Type B pancreatic cell (in vitro differentiated cells): Measurements from ENCODE around the gene LHFPL3. TPM values are rescaled to one million over a fixed set of nuclear protein-coding genes. Genes with fewer than 3 reads are reported as not detected.

Experiments used
- DNase-seq: peaks from one replicate; pipeline ENCODE4 v3.0.0; 2021; ENCODE audit warnings: mixed read lengths; ENCODE audit not compliant: unreplicated experiment; ENCODE audit errors: extremely low spot score
- H3K27ac Mint-ChIP-seq: 2 replicates; pipeline ENCODE4 v1.8.0; 2021; ENCODE audit warnings: mild to moderate bottlenecking, mixed read lengths
- H3K27me3 Mint-ChIP-seq: 2 replicates; pipeline ENCODE4 v1.8.0; 2021; ENCODE audit warnings: mixed read lengths
- H3K36me3 Mint-ChIP-seq: 2 replicates; pipeline ENCODE4 v1.8.0; 2021; ENCODE audit warnings: mixed read lengths
- H3K4me1 Mint-ChIP-seq: one replicate; pipeline ENCODE4 v1.8.0; 2021; ENCODE audit warnings: mixed read lengths; ENCODE audit not compliant: unreplicated experiment
- H3K4me3 Mint-ChIP-seq: 2 replicates; pipeline ENCODE4 v1.8.0; 2021; ENCODE audit warnings: mild to moderate bottlenecking, mixed read lengths
- H3K9me3 Mint-ChIP-seq: 2 replicates; pipeline ENCODE4 v1.8.0; 2021; ENCODE audit warnings: mixed read lengths
- CTCF ChIP-seq: fragments of 200-600 bp; sonication (generic); conservative IDR thresholded peaks from 2 replicates; pipeline ENCODE4 v1.5.0; 2021; ENCODE audit warnings: antibody characterized with exemption, mild to moderate bottlenecking
- total RNA-seq: library from RNA; stranded (reverse); gene quantifications from 2 replicates; pipeline ENCODE4 v1.2.1, GENCODE V29; 2021; ENCODE audit warnings: low replicate concordance

The LHFPL3 gene
- total RNA-seq, 1 donor from 2014 or later, result 0.31 TPM

GRCh38 chr7:104891949-104892348 lies 563.5 kb downstream of the LHFPL3 start:
- H3K27me3 Mint-ChIP-seq, result peaks cover 13% of the 10 kb centered on the region
- TF ChIP-seq CTCF, result no peak
- H3K36me3 Mint-ChIP-seq, result no peaks in the 10 kb centered on the region
- H3K27ac Mint-ChIP-seq, result no peak overlapping the region
- H3K9me3 Mint-ChIP-seq, result no peaks in the 10 kb centered on the region
- no peak overlapping the region for H3K4me3 Mint-ChIP-seq
- DNase-seq, result no peak
- peaks cover 5% of the 10 kb centered on the region for H3K4me1 Mint-ChIP-seq

- no peak for TF ChIP-seq CTCF
- no peaks in the 10 kb centered on the region for H3K9me3 Mint-ChIP-seq
These were observed 565.9 kb downstream of the LHFPL3 start for GRCh38 chr7:104894314-104894713.

GRCh38 chr7:104894726-104895521 lies 566.5 kb downstream of the LHFPL3 start:
- Mint-ChIP-seq H3K9me3 (no peaks in the 10 kb centered on the region), H3K4me3 (no peak overlapping the region), H3K36me3 (no peaks in the 10 kb centered on the region), H3K4me1 (peaks cover 12% of the 10 kb centered on the region), H3K27me3 (no peaks in the 10 kb centered on the region), H3K27ac (no peak overlapping the region)
- TF ChIP-seq CTCF, result no peak
- DNase-seq, result no peak

More at GRCh38 chr7:104894314-104894713, 565.9 kb downstream of the LHFPL3 start:
- Mint-ChIP-seq H3K36me3 (no peaks in the 10 kb centered on the region), H3K4me3 (no peak overlapping the region), H3K4me1 (peaks cover 12% of the 10 kb centered on the region), H3K27ac (no peak overlapping the region), H3K27me3 (no peaks in the 10 kb centered on the region)
- DNase-seq, result no peak

GRCh38 chr7:104895522-104896236 lies 567.3 kb downstream of the LHFPL3 start:
- DNase-seq, result no peak
- H3K27ac Mint-ChIP-seq, result no peak overlapping the region
- no peaks in the 10 kb centered on the region for H3K36me3 Mint-ChIP-seq
- peaks cover 19% of the 10 kb centered on the region for H3K4me1 Mint-ChIP-seq
- no peaks in the 10 kb centered on the region for H3K9me3 Mint-ChIP-seq
- no peak for TF ChIP-seq CTCF
- H3K27me3 Mint-ChIP-seq, result no peaks in the 10 kb centered on the region
- no peak overlapping the region for H3K4me3 Mint-ChIP-seq

GRCh38 chr7:104898434-104898833 lies 570.0 kb downstream of the LHFPL3 start:
- peaks cover 4% of the 10 kb centered on the region for H3K27me3 Mint-ChIP-seq
- TF ChIP-seq CTCF, result no peak
- H3K36me3 Mint-ChIP-seq, result no peaks in the 10 kb centered on the region
- H3K9me3 Mint-ChIP-seq, result no peaks in the 10 kb centered on the region
- peaks cover 26% of the 10 kb centered on the region for H3K4me1 Mint-ChIP-seq
- no peak overlapping the region for H3K4me3 Mint-ChIP-seq
- H3K27ac Mint-ChIP-seq, result no peak overlapping the region
- no peak for DNase-seq
